ENCODE measurements around the gene ELMO1.

DNA sequence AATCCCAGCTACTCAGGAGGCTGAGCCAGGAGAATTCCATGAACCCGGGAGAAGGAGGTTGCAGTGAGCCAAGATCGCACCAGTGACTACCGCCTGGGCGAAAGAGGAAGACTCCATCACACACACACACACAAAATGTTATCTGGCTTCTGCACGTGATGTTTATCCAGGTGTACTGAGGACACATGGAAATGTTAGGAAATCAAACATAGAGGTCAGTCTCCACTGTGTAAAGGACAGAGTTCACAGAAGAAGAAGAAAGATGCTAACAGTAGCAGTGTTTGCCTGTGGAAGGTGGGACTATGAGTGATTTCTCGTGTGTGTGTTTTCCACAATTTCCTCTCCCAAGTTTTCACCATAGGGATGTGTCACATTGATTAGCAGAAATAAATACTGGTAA, 256.9 kb downstream of the ELMO1 start:
- TF ChIP-seq, protein P1, sequence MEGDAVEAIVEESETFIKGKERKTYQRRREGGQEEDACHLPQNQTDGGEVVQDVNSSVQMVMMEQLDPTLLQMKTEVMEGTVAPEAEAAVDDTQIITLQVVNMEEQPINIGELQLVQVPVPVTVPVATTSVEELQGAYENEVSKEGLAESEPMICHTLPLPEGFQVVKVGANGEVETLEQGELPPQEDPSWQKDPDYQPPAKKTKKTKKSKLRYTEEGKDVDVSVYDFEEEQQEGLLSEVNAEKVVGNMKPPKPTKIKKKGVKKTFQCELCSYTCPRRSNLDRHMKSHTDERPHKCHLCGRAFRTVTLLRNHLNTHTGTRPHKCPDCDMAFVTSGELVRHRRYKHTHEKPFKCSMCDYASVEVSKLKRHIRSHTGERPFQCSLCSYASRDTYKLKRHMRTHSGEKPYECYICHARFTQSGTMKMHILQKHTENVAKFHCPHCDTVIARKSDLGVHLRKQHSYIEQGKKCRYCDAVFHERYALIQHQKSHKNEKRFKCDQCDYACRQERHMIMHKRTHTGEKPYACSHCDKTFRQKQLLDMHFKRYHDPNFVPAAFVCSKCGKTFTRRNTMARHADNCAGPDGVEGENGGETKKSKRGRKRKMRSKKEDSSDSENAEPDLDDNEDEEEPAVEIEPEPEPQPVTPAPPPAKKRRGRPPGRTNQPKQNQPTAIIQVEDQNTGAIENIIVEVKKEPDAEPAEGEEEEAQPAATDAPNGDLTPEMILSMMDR (IDR thresholded peaks at IDR 0.05): no peak
- no peak for TF ChIP-seq POLR2A (IDR thresholded peaks at IDR 0.05)

Measured in body of pancreas (tissue), 4 donors.